Endothelial cell of umbilical vein (primary cell): ENCODE measurements around the gene NRCAM. TPM values are rescaled to one million over a fixed set of nuclear protein-coding genes. Genes with fewer than 3 reads are reported as not detected.

ENCODE experiments used
- BruUV-seq: library from RNA; stranded (reverse); fragments of 400-500 nt; replicated peaks from 2 replicates; lab custom pipeline; 2021; lab: Mats Ljungman, UMichigan
- CTCF ChIA-PET: fragments of 300-600, 350-600 bp; sonication (Branson Sonifier 250); formaldehyde crosslinking; loops from one replicate; lab custom pipeline; 2021; ENCODE audit warnings: antibody characterized with exemption, inconsistent platforms; lab: Charles Lee
- POLR2A ChIA-PET: fragments of 300-600, 350-600 bp; sonication (Branson Sonifier 250); formaldehyde crosslinking; loops from one replicate; lab custom pipeline; 2021; ENCODE audit warnings: antibody characterized with exemption, inconsistent platforms; lab: Charles Lee
- DNase-seq: peaks from one replicate; pipeline ENCODE4 v3.0.0-alpha.2; 2011; ENCODE audit warnings: low read depth, low spot score
- FAIRE-seq: peaks from 2 replicates; lab custom pipeline; 2011; peaks lifted over from hg19 to GRCh38; lab: Jason Lieb, UNC
- H2AFZ ChIP-seq: 2 replicates; pipeline ENCODE4 v1.6.0; 2012; ENCODE audit warnings: low read depth, low read length, control low read depth, inconsistent platforms
- H3K27ac ChIP-seq: 2 replicates; pipeline ENCODE4 v1.5.1; 2011; ENCODE audit warnings: low read depth, mild to moderate bottlenecking, control low read depth, low read length, moderate library complexity; ENCODE audit not compliant: insufficient read depth
- H3K27me3 ChIP-seq, 2 experiments: 2 replicates each; pipeline versions ENCODE4 v1.6.0 to v1.6.1; 2011; ENCODE audit warnings: low read length in 2 of 2, mixed read lengths in 1 of 2; ENCODE audit not compliant: control insufficient read depth in 2 of 2, insufficient read depth in 2 of 2
- H3K36me3 ChIP-seq, 2 experiments: 2 replicates in 1 of 2; 3 replicates in 1 of 2; pipeline ENCODE4 v1.5.1; 2011; ENCODE audit warnings: low read length in 2 of 2, mild to moderate bottlenecking in 1 of 2, moderate library complexity in 1 of 2; ENCODE audit not compliant: control insufficient read depth in 2 of 2, insufficient read depth in 2 of 2; ENCODE audit errors: extremely low read depth in 1 of 2
- H3K4me1 ChIP-seq: 3 replicates; pipeline ENCODE4 v1.5.1; 2011; ENCODE audit warnings: mild to moderate bottlenecking, low read length; ENCODE audit not compliant: control insufficient read depth, insufficient read depth; ENCODE audit errors: extremely low read depth
- H3K4me2 ChIP-seq: 2 replicates; pipeline ENCODE4 v1.6.1; 2011; ENCODE audit warnings: low read length, control low read depth, mixed read lengths; ENCODE audit not compliant: insufficient read depth
- H3K4me3 ChIP-seq, 3 experiments: fragments of 200-600 bp in 1 of 3; sonication (generic), shearing (Covaris generic) in 1 of 3; replicated peaks in 1 of 3; 2 replicates each; pipeline ENCODE4 v1.5.1; 2011 to 2016; ENCODE audit warnings: control low read depth in 3 of 3, low read length in 3 of 3, mild to moderate bottlenecking in 2 of 3, inconsistent platforms in 1 of 3, low read depth in 1 of 3, moderate library complexity in 1 of 3; ENCODE audit not compliant: insufficient read depth in 1 of 3
- H3K79me2 ChIP-seq: 2 replicates; pipeline ENCODE4 v1.6.0; 2012; ENCODE audit warnings: low read length, inconsistent platforms; ENCODE audit not compliant: control insufficient read depth, insufficient read depth
- H3K9ac ChIP-seq: replicated peaks from 2 replicates; pipeline ENCODE3; 2011; ENCODE audit warnings: low read length, control low read depth; ENCODE audit not compliant: insufficient read depth; ENCODE audit errors: extremely low read depth
- H3K9me1 ChIP-seq: replicated peaks from 3 replicates; pipeline ENCODE4 v1.6.0; 2011; ENCODE audit warnings: mild to moderate bottlenecking, low read length; ENCODE audit not compliant: control insufficient read depth, insufficient read depth; ENCODE audit errors: extremely low read depth
- H3K9me3 ChIP-seq: replicated peaks from 2 replicates; pipeline ENCODE4 v1.5.1; 2012; ENCODE audit warnings: low read length, inconsistent platforms; ENCODE audit not compliant: control insufficient read depth, insufficient read depth
- H4K20me1 ChIP-seq: replicated peaks from 2 replicates; pipeline ENCODE3; 2011; ENCODE audit warnings: mild to moderate bottlenecking, low read length; ENCODE audit not compliant: control insufficient read depth, insufficient read depth; ENCODE audit errors: extremely low read depth
- EZH2 ChIP-seq: IDR thresholded peaks from 2 replicates; pipeline ENCODE4 v1.6.1; 2012; ENCODE audit warnings: borderline replicate concordance, low read depth, mild to moderate bottlenecking, moderate library complexity, low read length, inconsistent platforms; ENCODE audit not compliant: severe bottlenecking
- FOS ChIP-seq: IDR thresholded peaks from 2 replicates; pipeline ENCODE4 v1.6.1; 2011; ENCODE audit warnings: mild to moderate bottlenecking, low read length, moderate library complexity, borderline replicate concordance; ENCODE audit not compliant: insufficient read depth
- GATA2 ChIP-seq: IDR thresholded peaks from 2 replicates; pipeline ENCODE4 v1.7.0; 2011; ENCODE audit warnings: low read depth, mild to moderate bottlenecking, moderate library complexity, mixed read lengths, low read length; ENCODE audit not compliant: insufficient read length, insufficient read depth
- JUN ChIP-seq: IDR thresholded peaks from 2 replicates; pipeline ENCODE4 v1.6.1; 2011; ENCODE audit warnings: borderline replicate concordance, low read depth; ENCODE audit not compliant: insufficient read length, insufficient read depth
- MAX ChIP-seq: IDR thresholded peaks from 2 replicates; pipeline ENCODE4 v1.6.1; 2011; ENCODE audit not compliant: insufficient read depth, insufficient read length
- MYC ChIP-seq: IDR thresholded peaks from one replicate; pipeline ENCODE4 v1.6.1; 2011; ENCODE audit warnings: mild to moderate bottlenecking, low read depth, low read length
- POLR2A ChIP-seq: IDR thresholded peaks from 2 replicates; pipeline ENCODE4 v1.6.1; 2012; ENCODE audit warnings: low read depth, mild to moderate bottlenecking, control low read depth, low read length
- POLR2AphosphoS5 ChIP-seq: IDR thresholded peaks from 2 replicates; pipeline ENCODE4 v1.6.1; 2012; ENCODE audit warnings: low read depth, mild to moderate bottlenecking, control low read depth, low read length, moderate library complexity; ENCODE audit not compliant: insufficient read depth
- dilution Hi-C: fragments of 300-500 bp; cut with MboI; formaldehyde crosslinking; loops from one replicate; pipeline ENCODE4 v1.15.0; 2019; ENCODE audit warnings: low sequenced_read_pairs; ENCODE audit not compliant: extremely low pct_ligation_motif_present
- intact Hi-C: fragments of 100-400 bp; cut with micrococcal nuclease; formaldehyde crosslinking; loops from one replicate; pipeline ENCODE4 v1.10.0; 2022
- polyA plus RNA-seq, 4 experiments: library from polyadenylated mRNA; depleted of rRNA in 3 of 4; stranded (reverse) in 3 of 4; unstranded in 1 of 4; fragments of >200 nt; gene quantifications; 2 replicates each; pipeline versions ENCODE4 v1.2.1 to v1.2.3, GENCODE V29; 2011 to 2012; ENCODE audit warnings: missing spikeins in 1 of 4
- total RNA-seq: library from RNA; stranded (reverse); gene quantifications from 2 replicates; pipeline ENCODE4 v1.2.3, GENCODE V29; 2021
- TF ChIP-seq, protein P1 (sequence below), 2 donors: IDR thresholded peaks; 1 replicate in 1 of 2; 2 replicates in 1 of 2; pipeline ENCODE4 v1.5.1; 2011; ENCODE audit warnings: low read length in 2 of 2, mild to moderate bottlenecking in 2 of 2, moderate library complexity in 2 of 2, control low read depth in 1 of 2, inconsistent platforms in 1 of 2, low read depth in 1 of 2; ENCODE audit not compliant: insufficient read depth in 1 of 2; ENCODE audit errors: extremely low read depth in 1 of 2

The NRCAM gene
- total and polyA plus RNA-seq, 2 donors (not counting 3 experiments of a cell fraction or from before 2014, with no cell fraction given): 26.0 to 47.6 TPM

DNA sequence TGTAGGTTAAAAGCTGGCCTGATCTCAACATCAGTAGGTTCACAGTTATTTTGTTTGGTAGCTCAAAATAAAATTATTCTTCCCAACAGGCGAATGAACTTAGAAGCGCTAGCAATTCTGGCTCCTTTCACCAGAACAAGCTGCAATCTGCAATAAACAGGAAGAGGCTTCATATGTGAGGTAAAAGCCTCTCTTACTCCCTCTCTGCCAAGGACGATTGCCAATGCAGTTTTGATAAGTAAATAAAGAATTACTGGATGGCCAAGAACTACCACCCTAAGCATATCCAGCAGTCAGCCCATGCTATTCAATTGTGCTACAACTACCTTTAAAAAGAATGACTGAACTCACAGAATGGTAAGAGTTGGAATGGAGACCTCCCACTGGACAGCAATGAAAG, 176.1 kb downstream of the NRCAM start:
- ChIA-PET POLR2A (interaction anchor here (1.4 kb wide), 1 partner anchor 34 kb away, joined by 5 read pairs; no protein-coding TSS in a partner anchor), CTCF (interaction anchor here (1.0 to 4.4 kb wide), 11 partner anchors 9 to 180 kb away, joined by 3 to 19 read pairs (median 5); no protein-coding TSS in a partner anchor)
- no peaks in the 10 kb centered on the region for H4K20me1 ChIP-seq
- no peaks in the 10 kb centered on the region for H3K27me3 ChIP-seq
- no peaks in the 10 kb centered on the region for H3K9me1 ChIP-seq
- TF ChIP-seq MYC (no peak), JUN (no peak), GATA2 (no peak)
- FAIRE-seq (peak; percentile 42), DNase-seq (peak; percentile 64)
- peaks cover 55% of the 10 kb centered on the region for H3K4me1 ChIP-seq
- H3K9ac ChIP-seq: no peak overlapping the region
- peaks cover 20% of the 10 kb centered on the region for H3K79me2 ChIP-seq
- no peak overlapping the region for H3K4me3 ChIP-seq
- intact Hi-C loops: no loop called here
- H2AFZ ChIP-seq: no peak overlapping the region
- peak overlapping the region; percentile 10 for H3K27ac ChIP-seq
- dilution Hi-C loops: no loop called here
- H3K9me3 ChIP-seq: no peaks in the 10 kb centered on the region
- no TSS peak for BruUV-seq
- no peaks in the 10 kb centered on the region for H3K36me3 ChIP-seq
- peak overlapping the region; percentile 3 for H3K4me2 ChIP-seq

DNA sequence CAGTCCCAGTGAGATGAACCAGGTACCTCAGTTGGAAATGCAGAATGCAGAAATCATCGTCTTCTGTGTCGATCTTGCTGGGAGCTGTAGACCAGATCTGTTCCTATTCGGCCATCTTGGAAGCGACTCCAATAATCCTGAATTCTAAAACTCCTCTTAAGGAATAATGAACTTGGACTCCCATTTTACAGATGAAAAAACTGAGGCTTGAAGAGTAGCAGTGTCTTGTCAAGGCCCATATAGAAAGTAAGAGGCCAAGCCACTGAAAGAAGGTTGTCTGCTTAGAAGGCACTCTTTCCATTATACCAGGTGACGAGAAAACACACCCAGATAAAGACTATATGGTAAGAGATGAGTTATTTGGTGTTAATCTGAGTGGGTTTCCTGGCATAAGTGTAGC, 177.5 kb downstream of the NRCAM start:
- Histone ChIP-seq H3K4me2 (peak overlapping the region; percentile 13), H2AFZ (no peak overlapping the region), H3K9ac (peak overlapping the region; percentile 16), H3K27ac (peak overlapping the region; percentile 21), H3K9me3 (no peaks in the 10 kb centered on the region), H4K20me1 (no peaks in the 10 kb centered on the region), H3K36me3 (no peaks in the 10 kb centered on the region), H3K9me1 (no peaks in the 10 kb centered on the region), H3K27me3 (no peaks in the 10 kb centered on the region), H3K4me3 (no peak overlapping the region), H3K79me2 (peaks cover 10% of the 10 kb centered on the region), H3K4me1 (peaks cover 43% of the 10 kb centered on the region)
- peak; percentile 40 for FAIRE-seq
- intact Hi-C loops: loop anchor here (2.0 kb wide), 1 partner anchor 14 kb away; no protein-coding TSS in a partner anchor
- ChIA-PET CTCF (interaction anchor here (4.3 kb wide), 1 partner anchor 12 kb away, joined by 17 read pairs; no protein-coding TSS in a partner anchor), POLR2A (no interaction called here)
- peak; percentile 29 for DNase-seq
- TF ChIP-seq EZH2: no peak
- TF ChIP-seq POLR2A: no peak
- TF ChIP-seq GATA2: no peak
- TF ChIP-seq FOS: no peak
- TF ChIP-seq POLR2AphosphoS5: no peak
- TF ChIP-seq JUN: no peak
- no peak for TF ChIP-seq MYC
- no peak for TF ChIP-seq MAX
- TF ChIP-seq, protein P1, sequence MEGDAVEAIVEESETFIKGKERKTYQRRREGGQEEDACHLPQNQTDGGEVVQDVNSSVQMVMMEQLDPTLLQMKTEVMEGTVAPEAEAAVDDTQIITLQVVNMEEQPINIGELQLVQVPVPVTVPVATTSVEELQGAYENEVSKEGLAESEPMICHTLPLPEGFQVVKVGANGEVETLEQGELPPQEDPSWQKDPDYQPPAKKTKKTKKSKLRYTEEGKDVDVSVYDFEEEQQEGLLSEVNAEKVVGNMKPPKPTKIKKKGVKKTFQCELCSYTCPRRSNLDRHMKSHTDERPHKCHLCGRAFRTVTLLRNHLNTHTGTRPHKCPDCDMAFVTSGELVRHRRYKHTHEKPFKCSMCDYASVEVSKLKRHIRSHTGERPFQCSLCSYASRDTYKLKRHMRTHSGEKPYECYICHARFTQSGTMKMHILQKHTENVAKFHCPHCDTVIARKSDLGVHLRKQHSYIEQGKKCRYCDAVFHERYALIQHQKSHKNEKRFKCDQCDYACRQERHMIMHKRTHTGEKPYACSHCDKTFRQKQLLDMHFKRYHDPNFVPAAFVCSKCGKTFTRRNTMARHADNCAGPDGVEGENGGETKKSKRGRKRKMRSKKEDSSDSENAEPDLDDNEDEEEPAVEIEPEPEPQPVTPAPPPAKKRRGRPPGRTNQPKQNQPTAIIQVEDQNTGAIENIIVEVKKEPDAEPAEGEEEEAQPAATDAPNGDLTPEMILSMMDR (IDR thresholded peaks at IDR 0.05; ENCODE audit: extremely low read depth in 1 of 2, insufficient read depth in 1 of 2, low read depth in 1 of 2, low read length in 2 of 2): no peak
- no TSS peak for BruUV-seq
- dilution Hi-C loops: no loop called here
